HG03520 (cell line): ENCODE results near the gene LILRA1.
"Not testable (repeated sequence)": the region's sequence is repeated elsewhere in the genome, so short reads cannot be mapped to it uniquely, and the experiment has no call there.

Experiments used
- ATAC-seq: cut with Tn5 transposase; IDR thresholded peaks from one replicate; pipeline ENCODE4 v1.9.1; 2021; ENCODE audit warnings: mild to moderate bottlenecking, moderate library complexity; ENCODE audit not compliant: unreplicated experiment

Gene LILRA1

DNA sequence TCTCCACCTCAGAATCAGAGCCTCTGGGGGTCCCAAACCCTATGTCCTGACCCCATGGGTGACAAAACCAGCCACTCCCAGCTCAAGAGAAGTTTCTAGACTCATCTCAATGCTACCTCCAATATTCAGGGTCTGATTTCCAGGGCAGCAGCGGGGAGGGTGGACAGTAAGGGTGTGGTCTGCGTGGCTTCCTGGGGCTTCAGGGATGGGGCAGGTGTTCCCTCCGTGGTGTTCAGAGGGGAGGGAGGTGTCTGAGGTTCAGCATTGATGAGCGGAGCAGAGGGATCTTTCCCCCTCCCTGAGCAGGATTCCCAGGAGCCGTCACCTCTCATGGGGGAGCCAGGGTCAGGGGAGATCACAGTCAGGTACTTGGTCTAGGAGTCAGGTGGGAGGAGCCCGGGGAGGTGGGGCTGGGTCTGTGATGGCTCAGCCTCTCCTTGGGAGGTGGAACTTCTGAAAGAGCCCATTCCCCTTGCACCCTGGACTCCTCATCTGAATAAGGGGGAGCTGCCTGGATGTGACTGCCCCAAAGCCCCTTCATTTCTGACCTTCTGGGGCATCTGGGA lies 16.9 kb upstream of the LILRA1 start:
- ATAC-seq, result no peak

DNA sequence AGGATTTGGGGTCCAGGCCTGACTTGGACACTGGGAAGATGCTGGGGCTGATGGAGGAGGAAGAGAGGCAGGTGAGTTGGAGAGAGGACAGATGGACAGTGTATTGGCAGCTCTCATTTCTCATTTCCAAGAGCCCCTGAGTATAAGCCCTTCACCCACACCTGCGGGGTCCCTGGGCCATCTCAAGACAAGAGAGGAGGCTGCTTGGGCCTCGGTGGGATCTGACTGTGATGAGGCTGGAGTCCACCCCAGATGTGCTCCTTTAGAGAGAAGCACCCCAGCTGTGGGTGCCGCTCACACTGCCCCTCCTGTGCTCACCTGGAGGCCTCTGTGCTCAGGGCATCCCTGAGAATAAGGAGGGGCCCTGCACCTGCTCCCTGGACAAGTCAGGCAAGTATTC lies 16.1 kb upstream of the LILRA1 start:
- no peak for ATAC-seq

DNA sequence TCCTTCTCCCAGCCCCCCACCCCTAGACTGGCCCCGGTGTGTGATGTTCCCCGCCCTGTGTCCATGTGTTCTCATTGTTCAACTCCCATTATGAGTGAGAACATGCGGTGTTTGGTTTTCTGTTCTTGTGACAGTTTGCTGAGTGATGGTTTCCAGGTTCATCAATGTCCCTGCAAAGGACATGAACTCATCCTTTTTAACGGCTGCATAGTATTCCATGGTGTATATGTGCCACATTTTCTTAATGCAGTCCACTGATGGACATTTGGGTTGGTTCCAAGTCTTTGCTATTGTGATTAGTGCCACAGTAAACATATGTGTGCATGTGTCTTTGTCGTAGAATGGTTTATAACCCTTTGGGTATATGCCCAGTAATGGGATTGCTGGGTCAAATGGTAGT lies 15.2 kb upstream of the LILRA1 start:
- ATAC-seq, result not testable (repeated sequence)

DNA sequence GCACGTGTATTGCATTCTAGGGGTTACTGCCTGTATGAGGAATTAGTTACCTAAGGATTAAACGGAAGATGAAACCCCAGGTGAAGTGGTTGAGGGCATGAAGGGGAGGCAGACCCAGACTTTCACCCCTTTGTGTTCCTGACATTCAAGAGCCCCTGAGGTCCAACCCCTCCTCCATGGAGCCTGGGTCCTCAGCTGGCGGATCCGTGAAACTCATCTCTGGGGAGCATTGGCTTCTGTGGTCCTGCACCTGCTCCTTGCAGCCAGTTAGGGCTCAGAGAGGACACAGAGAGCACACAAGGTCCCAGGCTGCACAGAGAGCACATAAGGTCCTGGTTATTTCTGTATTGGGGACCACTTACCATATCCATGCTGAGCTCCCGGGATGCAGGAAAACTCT lies 7.0 kb upstream of the LILRA1 start:
- ATAC-seq, result no peak

DNA sequence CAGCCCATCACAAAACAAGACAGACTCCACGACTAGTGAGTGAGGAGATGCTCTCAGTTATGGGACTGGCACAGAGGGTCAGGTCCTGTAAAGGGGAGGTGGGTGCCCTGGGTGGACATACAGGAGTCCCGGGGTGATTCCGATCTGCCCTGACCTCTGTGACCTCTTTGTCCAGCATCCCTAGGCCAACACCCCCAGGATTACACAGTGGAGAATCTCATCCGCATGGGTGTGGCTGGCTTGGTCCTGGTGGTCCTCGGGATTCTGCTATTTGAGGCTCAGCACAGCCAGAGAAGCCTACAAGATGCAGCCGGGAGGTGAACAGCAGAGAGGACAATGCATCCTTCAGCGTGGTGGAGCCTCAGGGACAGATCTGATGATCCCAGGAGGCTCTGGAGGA lies 6.4 kb upstream of the LILRA1 start:
- no peak for ATAC-seq

DNA sequence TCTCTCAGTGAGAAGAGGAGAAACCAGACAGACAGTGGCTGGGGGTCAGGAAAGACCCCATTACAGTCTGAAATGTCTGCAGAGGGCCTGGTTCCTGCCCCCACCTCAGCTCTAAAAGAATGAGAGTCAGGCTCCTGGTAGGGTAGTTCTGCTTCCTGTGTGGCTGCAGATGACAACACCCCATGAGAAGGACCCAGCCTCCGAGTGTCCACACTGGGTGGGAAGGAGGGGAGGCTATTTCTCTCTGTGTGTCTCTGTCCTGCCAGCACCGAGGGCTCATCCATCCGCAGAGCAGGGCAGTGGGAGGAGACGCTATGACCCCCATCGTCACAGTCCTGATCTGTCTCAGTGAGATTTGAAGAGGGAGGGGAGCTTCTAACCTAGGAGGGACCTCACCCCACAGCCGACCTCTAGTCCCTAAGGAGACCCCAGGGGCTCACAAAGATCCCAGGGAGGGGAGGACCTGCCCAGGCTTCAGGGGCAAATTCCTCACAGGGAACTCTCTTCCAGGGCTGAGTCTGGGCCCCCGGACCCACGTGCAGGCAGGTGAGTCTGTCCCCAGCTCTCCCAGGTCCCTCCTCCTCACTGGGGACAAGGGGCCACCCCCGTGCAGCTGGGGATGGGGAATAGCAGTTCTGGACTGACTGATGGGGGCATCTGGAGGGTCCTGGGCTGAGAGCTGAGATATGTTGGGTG lies 647 bp downstream of the LILRA1 start:
- ATAC-seq, result not testable (repeated sequence)

DNA sequence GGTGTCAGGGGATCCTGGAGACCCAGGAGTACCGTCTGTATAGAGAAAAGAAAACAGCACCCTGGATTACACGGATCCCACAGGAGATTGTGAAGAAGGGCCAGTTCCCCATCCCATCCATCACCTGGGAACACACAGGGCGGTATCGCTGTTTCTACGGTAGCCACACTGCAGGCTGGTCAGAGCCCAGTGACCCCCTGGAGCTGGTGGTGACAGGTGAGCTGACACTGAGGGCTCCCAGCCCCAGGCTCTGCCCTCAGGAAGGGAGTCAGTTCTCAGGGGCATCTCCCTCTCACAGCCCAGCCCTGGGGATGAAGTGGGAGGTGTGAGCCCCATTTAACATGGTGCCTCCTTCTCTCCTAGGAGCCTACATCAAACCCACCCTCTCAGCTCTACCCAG lies 1.3 kb downstream of the LILRA1 start:
- ATAC-seq, result no peak

DNA sequence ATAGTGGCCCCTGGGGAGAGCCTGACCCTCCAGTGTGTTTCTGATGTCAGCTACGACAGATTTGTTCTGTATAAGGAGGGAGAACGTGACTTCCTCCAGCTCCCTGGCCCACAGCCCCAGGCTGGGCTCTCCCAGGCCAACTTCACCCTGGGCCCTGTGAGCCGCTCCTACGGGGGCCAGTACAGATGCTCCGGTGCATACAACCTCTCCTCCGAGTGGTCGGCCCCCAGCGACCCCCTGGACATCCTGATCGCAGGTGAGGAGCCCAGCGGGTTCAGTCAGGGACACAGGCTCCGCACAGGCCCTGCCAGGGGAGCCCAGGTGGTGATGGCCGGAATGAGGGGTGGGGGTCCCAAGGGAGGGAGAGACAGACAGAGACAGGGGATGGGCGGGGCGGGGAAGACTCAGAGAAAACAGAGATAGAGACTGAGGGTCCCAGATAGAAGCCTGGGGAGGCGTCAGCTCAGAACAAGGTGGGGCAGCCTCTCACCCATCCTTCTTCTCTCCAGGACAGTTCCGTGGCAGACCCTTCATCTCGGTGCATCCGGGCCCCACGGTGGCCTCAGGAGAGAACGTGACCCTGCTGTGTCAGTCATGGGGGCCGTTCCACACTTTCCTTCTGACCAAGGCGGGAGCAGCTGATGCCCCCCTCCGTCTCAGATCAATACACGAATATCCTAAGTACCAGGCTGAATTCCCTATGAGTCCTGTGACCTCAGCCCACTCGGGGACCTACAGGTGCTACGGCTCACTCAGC lies 2.4 kb downstream of the LILRA1 start:
- not testable (repeated sequence) for ATAC-seq

DNA sequence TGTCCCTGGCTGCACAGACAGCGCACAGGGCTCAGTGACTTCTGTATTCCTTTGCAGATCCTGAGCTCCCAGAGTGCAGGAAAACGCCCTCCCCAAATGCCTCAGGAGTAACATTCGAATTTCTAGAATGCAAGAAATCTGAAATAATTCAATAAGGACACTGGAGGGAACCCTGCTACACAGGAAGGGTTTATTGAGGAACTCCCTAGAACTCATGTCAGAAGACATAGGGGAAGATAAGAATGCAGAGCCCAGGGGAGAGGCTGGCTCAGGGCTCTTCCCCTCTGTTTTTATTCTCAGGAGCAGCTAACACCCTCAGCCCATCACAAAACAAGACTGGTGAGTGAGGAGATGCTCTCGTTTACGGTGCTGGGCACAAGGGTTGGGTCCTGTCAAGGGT lies 6.8 kb downstream of the LILRA1 start:
- no peak for ATAC-seq

DNA sequence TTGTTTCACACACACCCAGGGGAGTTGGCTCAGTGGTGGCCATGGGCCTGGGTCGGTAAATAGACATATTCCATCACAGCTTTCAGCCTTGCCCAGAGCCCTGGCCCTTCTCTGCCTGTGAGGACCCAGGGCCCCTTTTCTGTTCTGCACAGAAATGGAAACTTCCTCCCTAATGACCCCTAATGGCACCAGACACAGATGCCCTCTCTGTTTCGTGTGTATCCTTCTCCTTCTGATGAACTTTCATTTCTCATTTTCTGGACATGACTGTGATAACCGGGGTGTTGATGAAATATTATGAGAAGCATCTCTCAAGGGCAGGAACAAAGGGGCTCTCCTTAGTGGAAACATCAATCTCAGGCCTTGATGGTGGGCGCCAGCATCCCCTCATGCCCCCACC lies 12.8 kb downstream of the LILRA1 start:
- no peak for ATAC-seq

DNA sequence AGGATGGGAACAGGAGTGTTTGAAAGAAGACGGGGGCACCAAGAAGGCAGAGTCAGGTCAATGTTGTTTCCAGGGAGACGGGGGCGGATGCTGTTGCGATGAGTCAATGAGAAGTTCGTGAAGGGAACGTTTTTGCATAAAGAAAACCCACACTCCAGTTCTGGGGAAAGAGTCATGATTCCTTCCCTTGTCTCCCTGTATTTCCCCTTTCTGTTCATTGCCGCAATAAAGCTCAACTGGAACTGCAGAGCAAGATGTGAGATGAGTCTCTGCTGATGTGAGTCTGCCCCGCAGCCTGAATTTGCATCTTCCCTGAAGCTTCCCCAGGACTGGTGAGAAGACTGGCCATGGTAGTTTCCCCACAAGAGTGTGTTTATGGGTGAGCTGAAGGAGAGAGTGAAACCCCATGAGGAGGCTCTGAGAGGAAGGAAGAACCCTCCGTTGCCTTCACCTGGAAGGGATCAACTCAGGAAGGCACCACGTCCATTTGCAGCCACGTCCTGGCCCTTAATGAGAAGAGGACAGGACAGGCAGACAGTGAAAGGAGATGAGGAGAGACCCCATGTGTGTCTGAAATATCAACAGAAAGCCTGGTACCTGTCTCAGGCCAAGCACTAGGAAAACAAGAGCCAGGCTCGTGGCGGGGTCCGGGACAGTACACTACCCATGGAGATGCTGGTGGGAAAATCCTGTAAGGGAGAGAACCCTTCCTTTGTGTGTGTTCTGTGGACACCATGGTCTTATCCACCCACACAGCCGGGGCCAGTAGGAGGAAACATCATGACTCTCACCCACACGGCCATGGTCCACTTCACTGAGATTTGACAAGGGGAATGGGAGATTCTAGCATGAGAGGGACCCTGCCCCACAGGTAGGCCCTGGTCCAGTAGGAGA lies 13.7 kb downstream of the LILRA1 start:
- ATAC-seq, result no peak

DNA sequence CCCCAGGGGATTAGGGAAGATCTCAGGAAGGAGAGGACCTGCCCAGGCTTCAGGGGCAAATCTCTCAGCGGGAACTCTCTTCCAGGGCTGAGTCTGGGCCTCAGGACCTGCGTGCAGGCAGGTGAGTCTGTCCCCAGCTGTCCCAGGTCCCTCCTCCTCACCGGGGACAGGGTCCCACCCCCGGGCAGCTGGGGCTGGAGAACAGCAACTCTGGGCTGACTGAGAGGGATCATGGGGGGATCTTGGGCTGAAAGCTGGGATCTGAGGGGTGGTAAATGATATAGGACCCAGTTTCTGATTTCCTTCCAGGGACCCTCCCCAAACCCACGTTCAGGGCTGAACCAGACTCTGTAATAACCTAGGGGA lies 14.3 kb downstream of the LILRA1 start:
- no peak for ATAC-seq

DNA sequence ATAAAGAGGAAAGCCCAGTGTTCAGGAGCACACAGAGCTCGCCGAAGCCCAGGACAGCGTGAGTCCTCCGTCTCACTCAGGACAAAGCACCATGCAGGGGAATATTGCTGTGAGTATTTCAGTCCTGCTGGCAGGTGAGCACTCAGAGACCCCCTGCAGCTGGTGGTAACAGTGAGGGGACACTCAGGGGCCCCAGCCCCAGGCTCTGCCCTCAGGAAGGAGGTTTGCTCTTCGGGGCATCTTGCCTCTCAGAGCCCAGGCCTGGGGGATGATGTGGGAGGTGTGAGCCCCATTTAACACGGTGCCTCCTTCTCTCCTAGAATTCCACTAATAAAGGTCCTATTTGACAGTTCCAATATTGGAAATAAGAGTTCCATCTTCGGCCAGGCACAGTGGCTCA lies 14.8 kb downstream of the LILRA1 start:
- ATAC-seq, result no peak

DNA sequence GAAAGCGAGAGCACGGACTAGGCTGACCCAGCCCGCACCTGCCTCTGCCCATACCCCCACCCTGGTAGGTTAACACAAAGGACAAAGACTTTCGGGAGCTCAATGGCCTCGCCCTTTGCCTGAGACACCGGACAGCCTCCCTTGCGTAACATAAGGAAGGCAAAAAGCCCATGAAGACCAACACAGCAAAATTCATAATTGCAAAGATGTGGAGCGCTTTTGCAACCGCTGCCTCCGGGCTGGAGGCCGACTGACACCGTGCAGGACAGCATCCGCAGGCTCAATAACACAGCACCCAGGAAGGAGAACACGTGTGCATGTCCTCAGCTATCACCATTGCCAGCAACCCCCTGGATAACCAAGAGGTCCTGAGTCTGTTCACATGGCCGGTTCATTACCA lies 15.4 kb downstream of the LILRA1 start:
- ATAC-seq, result no peak

DNA sequence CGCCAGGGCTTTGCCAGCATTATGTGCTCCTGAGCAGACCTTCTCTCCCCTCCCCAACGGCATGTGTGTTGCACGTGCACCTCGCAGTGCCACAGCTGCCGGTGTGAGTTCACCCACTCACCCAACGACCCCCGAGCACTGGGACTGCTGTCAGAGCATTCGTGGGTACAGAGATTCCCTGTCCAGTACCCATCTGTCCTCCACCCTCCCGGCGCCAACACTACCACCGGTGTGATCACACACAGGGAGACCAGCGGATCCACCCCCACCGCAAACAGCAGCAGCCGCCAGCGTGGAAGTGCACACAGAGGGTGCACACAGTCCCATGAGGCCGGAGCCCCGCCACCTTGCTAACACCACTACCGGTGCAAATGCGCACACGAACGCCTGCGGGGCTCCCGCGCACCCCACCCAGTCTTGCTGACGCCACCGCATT lies 15.9 kb downstream of the LILRA1 start:
- ATAC-seq, result no peak

DNA sequence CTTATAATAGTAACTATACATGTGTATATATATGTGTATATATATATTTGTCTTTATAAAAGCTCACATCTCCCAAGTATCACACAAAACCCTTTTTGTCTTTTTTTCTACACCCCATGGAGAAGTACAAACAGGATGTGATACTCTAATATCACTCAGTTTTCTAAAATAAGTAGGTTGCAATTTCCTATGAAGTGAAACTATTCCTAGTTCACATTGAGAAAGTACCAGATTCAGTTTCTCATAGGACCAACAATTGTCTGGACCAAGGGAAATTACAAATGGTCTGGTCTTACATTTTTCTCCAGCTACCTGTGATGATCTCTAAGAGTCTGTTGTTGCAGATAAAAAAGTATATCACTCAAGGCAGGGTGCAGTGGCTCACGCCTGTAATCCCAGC lies 19.0 kb downstream of the LILRA1 start:
- ATAC-seq, result no peak

DNA sequence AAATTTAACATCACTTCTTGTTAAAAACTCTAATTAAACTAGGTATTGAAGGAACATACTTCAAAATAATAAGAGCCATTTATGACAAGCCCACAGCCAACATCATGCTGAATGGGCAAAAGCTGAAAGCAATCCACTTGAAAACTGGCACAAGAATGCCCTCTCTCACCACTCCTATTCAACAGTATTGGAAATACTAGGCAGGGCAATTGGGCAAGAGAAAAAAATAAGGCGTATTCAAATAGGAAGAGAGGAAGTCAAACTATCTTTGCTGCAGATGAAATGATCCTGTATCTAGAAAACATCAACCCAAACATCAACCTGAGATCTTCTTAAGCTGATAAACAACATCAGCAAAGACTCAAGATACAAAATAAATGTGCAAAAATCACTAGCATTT lies 21.3 kb downstream of the LILRA1 start:
- ATAC-seq, result no peak

DNA sequence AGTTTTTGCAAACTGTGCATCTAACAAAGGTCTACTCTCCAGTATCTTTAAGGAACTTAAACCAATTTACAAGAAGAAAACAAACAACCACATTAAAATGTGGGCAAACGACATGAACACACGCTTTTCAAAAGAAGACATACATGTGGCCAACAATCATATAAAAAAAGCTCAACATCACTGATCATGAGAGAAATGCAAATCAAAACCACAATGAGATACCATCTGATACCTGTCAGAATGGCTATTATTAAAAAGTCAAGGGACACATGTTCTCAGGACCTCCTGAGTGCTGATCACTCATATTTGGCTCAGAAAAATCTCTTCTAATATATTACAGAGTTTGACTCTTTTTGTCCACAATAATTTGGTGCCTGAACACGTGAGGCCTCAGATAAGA lies 22.6 kb downstream of the LILRA1 start:
- ATAC-seq, result no peak

DNA sequence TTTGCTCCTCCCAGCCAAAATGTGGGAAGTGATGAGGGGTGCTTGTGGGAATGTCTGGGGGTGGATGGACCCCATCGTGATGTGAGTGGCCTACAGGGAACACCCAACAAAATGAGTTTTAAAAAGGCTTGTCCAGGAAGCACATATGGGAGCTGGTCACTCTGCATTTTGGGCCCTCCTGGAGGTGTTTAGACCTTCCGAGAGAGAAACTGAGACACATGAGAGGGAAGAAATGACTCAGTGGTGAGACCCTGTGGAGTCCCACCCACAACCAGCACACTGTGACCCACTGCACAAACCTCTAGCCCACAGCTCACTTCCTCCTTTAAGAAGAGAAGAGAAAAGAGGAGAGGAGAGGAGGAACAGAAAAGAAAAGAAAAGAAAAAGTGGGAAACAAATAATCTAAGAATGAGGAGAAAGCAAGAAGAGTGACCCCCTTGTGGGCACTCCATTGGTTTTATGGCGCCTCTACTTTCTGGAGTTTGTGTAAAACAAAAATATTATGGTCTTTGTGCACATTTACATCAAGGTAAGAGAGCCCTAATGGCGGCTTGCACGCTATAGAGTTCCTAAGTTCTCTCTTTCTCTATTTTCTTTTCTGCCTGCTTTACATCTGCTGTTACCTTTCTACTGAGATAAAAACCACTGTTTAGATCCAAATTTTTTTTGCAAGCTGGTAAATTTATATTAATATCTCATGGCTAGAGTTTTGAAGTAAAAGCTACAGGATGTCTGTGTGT lies 23.6 kb downstream of the LILRA1 start:
- ATAC-seq, result peak; percentile 82

DNA sequence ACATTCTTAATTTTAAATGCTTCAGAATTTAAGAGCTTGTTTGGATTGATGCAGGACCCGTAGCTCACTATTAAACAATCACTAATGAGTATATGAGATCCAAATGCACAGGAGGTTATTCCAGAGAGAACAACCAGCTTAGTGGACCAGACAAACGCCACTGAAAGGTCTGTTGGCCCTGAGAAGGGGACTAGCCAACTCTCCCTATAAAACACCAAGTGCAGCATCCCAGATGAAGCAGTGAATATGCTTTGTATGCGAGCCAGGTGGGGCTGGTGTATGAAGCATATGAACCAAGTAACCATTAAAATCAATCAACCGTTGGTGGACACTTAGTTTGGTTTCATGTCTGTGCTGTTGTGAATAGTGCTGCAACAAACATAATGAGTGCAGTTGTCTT lies 27.0 kb downstream of the LILRA1 start:
- ATAC-seq, result no peak

DNA sequence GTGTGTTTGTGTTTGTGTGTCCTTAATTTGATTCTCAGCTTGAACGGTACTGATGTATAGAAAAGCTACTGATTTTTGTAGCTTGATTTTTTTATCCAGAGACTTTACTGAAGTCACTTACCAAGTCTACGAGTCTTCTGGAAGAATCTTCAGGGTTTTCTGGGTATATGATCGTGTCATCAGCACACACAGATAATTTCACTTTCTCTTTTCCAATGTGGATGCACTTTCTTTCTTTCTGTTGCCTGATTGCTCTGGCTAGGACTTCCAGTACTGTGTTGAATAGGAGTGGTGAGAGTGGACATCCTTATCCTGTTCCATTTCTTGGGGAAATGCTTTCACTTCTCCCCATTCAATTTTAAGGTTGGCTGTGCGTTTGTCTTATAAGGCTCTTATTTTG lies 29.0 kb downstream of the LILRA1 start:
- no peak for ATAC-seq
